PC-9 (cell line): ENCODE data around the gene ARL6IP1.

Source experiments
- CTCF ChIP-seq: fragments of 200-600 bp; sonication (generic); conservative IDR thresholded peaks from 2 replicates; pipeline ENCODE4 v1.6.1; 2017; ENCODE audit warnings: mixed run types, antibody characterized with exemption, mild to moderate bottlenecking, moderate library complexity
- EZH2 ChIP-seq: fragments of 200-600 bp; sonication (generic); IDR thresholded peaks from 2 replicates; pipeline ENCODE4 v1.8.0; 2017; ENCODE audit warnings: antibody characterized with exemption, low read depth

GRCh38 chr16:18801145-18801972, at the start of gene ARL6IP1:
- TF ChIP-seq CTCF (peak; percentile 91), EZH2 (no peak)
